ENCODE measurements around the gene OVCA2. TPM values are rescaled to one million over a fixed set of nuclear protein-coding genes. Genes with fewer than 3 reads are reported as not detected.

The OVCA2 gene
- total RNA-seq, 1 donor from 2014 or later = 25.6 TPM

GRCh38 chr17:2034157-2034556 is 7.7 kb upstream of the OVCA2 start:
- peaks cover 11% of the 10 kb centered on the region for H3K27me3 Mint-ChIP-seq (ENCODE audit: low read depth)
- no peaks in the 10 kb centered on the region for H3K9me3 Mint-ChIP-seq
- no peak overlapping the region for H3K4me3 Mint-ChIP-seq
- DNase-seq (ENCODE audit: low read depth, low spot score) = no peak
- H3K4me1 Mint-ChIP-seq = peaks cover 8% of the 10 kb centered on the region
- H3K27ac Mint-ChIP-seq (ENCODE audit: unreplicated experiment) = no peak overlapping the region
- TF ChIP-seq, protein P1, sequence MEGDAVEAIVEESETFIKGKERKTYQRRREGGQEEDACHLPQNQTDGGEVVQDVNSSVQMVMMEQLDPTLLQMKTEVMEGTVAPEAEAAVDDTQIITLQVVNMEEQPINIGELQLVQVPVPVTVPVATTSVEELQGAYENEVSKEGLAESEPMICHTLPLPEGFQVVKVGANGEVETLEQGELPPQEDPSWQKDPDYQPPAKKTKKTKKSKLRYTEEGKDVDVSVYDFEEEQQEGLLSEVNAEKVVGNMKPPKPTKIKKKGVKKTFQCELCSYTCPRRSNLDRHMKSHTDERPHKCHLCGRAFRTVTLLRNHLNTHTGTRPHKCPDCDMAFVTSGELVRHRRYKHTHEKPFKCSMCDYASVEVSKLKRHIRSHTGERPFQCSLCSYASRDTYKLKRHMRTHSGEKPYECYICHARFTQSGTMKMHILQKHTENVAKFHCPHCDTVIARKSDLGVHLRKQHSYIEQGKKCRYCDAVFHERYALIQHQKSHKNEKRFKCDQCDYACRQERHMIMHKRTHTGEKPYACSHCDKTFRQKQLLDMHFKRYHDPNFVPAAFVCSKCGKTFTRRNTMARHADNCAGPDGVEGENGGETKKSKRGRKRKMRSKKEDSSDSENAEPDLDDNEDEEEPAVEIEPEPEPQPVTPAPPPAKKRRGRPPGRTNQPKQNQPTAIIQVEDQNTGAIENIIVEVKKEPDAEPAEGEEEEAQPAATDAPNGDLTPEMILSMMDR (conservative IDR thresholded peaks at IDR 0.05) = no peak
- H3K36me3 Mint-ChIP-seq (ENCODE audit: low read depth) = no peaks in the 10 kb centered on the region

DNA sequence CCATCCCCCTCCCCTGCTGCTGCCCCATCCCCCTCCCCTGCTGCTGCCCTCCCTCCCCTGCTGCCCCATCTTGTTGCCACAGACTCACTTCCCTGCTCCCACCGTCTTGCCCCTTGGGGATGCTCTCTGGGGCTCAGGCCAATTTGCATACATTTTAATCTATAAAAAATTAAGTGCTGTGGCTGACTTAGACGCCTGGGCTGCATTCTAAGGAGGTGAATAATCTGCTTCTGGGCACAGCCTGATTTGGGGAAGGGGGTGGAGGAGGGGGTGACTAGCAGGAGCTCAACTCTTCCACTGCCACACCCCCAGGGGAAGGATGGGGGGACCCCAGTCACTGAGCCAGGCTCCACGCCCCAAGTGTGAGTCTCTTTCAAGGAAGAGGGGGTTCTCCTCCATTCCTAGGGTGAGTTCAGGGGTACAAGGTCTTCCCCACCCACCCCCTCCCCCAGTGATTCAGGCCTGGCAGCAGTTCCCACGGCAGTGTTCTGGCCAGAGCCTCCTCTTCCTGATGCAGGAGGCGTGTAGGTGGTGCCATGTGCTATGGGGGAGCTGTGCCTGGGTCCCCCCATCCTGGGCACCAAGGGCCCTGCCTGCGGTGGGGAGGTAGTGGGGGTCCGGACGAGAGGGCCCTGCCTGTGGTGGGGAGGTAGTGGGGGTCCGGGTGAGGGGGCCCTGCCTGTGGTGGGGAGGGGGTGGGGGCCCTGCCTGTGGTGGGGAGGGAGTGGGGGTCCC is 6.8 kb upstream of the OVCA2 start:
- DNase-seq (ENCODE audit: low read depth, low spot score) = no peak
- Mint-ChIP-seq H3K4me3 (no peak overlapping the region), H3K27me3 (ENCODE audit: low read depth) (peaks cover 4% of the 10 kb centered on the region), H3K27ac (ENCODE audit: unreplicated experiment) (no peak overlapping the region), H3K9me3 (no peaks in the 10 kb centered on the region), H3K4me1 (peaks cover 8% of the 10 kb centered on the region), H3K36me3 (ENCODE audit: low read depth) (no peaks in the 10 kb centered on the region)
- TF ChIP-seq, protein P1 (conservative IDR thresholded peaks at IDR 0.05) = no peak

DNA sequence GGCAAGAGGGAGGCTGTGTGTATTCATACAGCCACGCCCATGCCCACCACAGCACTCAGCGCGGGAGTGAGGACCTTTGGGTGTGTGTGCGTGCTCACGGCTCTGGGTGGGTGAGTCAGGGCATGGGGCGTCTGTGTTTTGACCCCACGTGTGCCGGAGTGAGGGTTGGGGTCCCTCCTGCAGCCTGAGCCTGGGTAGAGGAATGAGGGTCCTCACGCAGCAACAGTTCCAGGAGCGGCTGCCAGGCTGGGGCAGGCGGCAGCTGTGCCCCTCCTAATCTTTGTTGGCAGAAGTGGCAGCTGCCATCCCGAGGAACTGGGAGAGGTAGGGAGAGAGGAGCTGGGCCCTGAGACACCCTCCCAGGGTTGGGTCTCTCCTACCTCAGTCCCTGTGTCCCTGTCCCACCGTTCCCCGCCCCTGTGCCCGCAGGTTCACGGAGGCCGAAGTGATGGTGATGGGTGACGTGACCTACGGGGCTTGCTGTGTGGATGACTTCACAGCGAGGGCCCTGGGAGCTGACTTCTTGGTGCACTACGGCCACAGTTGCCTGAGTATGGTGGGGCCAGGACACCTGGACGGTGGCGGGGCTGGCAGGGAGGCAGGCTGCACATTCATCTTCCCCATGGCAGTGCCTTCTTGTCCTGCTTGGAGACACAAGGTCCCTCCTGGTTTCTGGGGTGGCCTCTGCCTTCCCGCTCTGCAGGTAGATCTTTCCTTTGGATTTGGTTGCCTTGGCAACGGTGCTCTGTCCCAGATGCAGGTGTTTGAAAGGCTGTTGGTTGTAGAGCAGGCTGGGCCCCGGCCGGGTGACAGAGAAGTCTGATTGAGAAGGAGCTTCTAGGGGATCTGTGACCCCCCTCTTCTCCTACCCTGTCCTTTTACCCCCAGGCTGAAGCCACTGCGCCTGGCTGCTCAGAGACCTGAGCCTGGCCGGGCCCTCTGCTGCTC is 6.0 kb upstream of the OVCA2 start:
- Mint-ChIP-seq H3K9me3 (no peaks in the 10 kb centered on the region), H3K4me3 (no peak overlapping the region), H3K27me3 (ENCODE audit: low read depth) (no peaks in the 10 kb centered on the region), H3K27ac (ENCODE audit: unreplicated experiment) (no peak overlapping the region), H3K36me3 (ENCODE audit: low read depth) (no peaks in the 10 kb centered on the region), H3K4me1 (peaks cover 3% of the 10 kb centered on the region)
- TF ChIP-seq, protein P1 (conservative IDR thresholded peaks at IDR 0.05) = no peak
- DNase-seq (ENCODE audit: low read depth, low spot score) = no peak

DNA sequence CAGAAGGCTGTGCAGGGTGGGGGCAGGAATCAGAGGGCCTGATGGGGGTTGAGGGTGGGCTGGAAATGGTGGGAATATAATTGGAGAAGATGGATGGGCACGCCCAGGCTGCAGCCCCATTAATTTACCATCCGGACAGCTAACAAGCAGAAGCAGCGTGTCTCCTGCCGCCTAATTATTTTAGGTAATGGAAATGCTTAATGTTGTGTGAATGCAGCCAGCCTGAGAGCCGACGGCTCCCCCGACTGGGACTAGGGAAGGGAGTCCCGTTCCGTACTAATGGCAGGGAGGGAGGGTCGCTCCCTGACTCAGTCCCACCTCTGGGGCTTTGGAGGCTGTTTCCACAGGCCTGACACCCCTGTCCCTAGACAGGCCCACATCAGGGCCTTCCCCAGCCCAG is 4.7 kb upstream of the OVCA2 start:
- Mint-ChIP-seq H3K27ac (ENCODE audit: unreplicated experiment) (no peak overlapping the region), H3K4me1 (peaks cover 4% of the 10 kb centered on the region), H3K36me3 (ENCODE audit: low read depth) (no peaks in the 10 kb centered on the region), H3K4me3 (no peak overlapping the region), H3K9me3 (no peaks in the 10 kb centered on the region), H3K27me3 (ENCODE audit: low read depth) (no peaks in the 10 kb centered on the region)
- TF ChIP-seq, protein P1 (conservative IDR thresholded peaks at IDR 0.05) = no peak
- DNase-seq (ENCODE audit: low read depth, low spot score) = no peak

GRCh38 chr17:2040219-2040827 is 1.5 kb upstream of the OVCA2 start:
- Mint-ChIP-seq H3K27me3 (ENCODE audit: low read depth) (no peaks in the 10 kb centered on the region), H3K36me3 (ENCODE audit: low read depth) (peaks cover 7% of the 10 kb centered on the region), H3K4me3 (peak overlapping the region; percentile 77), H3K4me1 (peaks cover 19% of the 10 kb centered on the region), H3K27ac (ENCODE audit: unreplicated experiment) (no peak overlapping the region), H3K9me3 (no peaks in the 10 kb centered on the region)
- TF ChIP-seq, protein P1 (conservative IDR thresholded peaks at IDR 0.05) = no peak
- no peak for DNase-seq (ENCODE audit: low read depth, low spot score)
